ENCODE measurements around the gene ZNF829. TPM values are rescaled to one million over a fixed set of nuclear protein-coding genes. Genes with fewer than 3 reads are reported as not detected.
A peak's percentile ranks its signal among the peaks of the same experiment; 100 is the strongest.

The ZNF829 gene
- total RNA-seq (2014; rRNA removed) (not detected in 2 replicates), Bru-seq, nascent RNA (not detected), BruChase-seq, experiment 1, labeled RNA remaining after a 6-hour chase (percentile 5 among the genes with signal in this experiment), BruChase-seq, experiment 2, labeled RNA remaining after a 2-hour chase (percentile 1 among the genes with signal in this experiment)
- long read RNA-seq = 0 reads

DNA sequence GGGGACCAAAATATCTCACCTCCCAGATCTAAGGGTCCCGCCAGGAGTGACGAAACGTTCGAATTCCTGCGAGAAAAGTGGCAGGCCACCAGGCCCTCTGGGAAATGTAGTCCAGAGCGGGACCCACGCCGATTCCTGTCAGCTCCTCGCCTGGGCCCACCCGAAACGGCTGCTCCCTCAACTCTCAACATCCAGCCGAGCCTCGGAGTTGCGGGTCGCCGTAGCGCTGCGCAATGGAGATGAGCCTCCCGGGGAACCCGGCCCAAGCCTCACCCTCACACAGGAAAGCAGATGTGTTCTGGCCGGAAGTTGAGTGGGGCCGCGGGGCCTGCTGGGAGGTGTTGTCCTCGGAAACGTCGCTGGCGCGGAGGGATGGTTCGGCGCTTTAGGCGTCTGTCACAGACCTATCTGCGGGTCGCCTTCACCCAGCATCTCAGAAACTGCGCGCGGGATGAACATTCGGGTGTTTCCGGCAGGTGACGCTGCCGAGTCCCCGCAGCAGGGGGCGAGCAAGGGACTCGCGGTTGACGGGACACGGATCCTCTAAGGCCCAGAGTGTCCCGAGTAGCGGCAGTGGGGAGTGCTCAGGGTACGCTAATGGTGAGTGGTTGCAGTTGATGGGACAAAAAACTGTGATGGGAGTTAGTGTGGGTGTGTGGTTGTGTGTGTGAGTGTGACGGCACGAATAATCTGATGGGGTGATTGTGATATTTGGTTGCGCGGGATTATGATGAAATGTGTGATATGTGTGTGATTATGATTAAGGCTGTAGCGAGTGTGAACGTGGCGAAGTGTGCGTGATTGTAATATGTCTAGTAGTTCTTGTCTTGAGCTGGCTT is at the start of gene ZNF829, which contains the start of gene ZNF568:
Gene ZNF829, minus strand, starts transcription at position 300 of the 839 bp plus-strand sequence. CDS start 1,124 bp downstream, outside the sequence.
Gene ZNF568, plus strand, starts transcription at position 341 of the 839 bp plus-strand sequence. CDS start 6,439 bp downstream, outside the sequence.
- H3F3A ChIP-seq (ENCODE audit: low read length, unreplicated experiment) = no peaks in the 10 kb centered on the region
- no peaks in the 10 kb centered on the region for H4K20me1 ChIP-seq (ENCODE audit: low read length)
- TF ChIP-seq EZH2phosphoT487 (IDR thresholded peaks at IDR 0.05; ENCODE audit: borderline replicate concordance, low read length) (no peak), EZH2 (IDR thresholded peaks at IDR 0.05; ENCODE audit: low read length, unreplicated experiment) (no peak)
- TF ChIP-seq, protein P1, sequence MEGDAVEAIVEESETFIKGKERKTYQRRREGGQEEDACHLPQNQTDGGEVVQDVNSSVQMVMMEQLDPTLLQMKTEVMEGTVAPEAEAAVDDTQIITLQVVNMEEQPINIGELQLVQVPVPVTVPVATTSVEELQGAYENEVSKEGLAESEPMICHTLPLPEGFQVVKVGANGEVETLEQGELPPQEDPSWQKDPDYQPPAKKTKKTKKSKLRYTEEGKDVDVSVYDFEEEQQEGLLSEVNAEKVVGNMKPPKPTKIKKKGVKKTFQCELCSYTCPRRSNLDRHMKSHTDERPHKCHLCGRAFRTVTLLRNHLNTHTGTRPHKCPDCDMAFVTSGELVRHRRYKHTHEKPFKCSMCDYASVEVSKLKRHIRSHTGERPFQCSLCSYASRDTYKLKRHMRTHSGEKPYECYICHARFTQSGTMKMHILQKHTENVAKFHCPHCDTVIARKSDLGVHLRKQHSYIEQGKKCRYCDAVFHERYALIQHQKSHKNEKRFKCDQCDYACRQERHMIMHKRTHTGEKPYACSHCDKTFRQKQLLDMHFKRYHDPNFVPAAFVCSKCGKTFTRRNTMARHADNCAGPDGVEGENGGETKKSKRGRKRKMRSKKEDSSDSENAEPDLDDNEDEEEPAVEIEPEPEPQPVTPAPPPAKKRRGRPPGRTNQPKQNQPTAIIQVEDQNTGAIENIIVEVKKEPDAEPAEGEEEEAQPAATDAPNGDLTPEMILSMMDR (conservative IDR thresholded peaks at IDR 0.05; ENCODE audit: low read depth, low read length) = no peak
- H3K4me2 ChIP-seq (ENCODE audit: low read length) = no peak within 1 kb of the TSS
- ATAC-seq = no peak
- no peaks in the 10 kb centered on the region for H3K36me3 ChIP-seq (ENCODE audit: low read depth, low read length)
- H3K9me3 ChIP-seq (ENCODE audit: low read length) = 0 out of 2 replicates have a peak, but pooled peaks cover 11% of the 10 kb centered on the region
- H3K4me3 ChIP-seq (ENCODE audit: low read length) = no peak within 1 kb of the TSS
- H2AFZ ChIP-seq (ENCODE audit: low read length) = no peak within 1 kb of the TSS
- intact Hi-C loops (cut with micrococcal nuclease) = no loop called here
- ChIA-PET POLR2A (ENCODE audit: unreplicated experiment) (no interaction called here), CTCF (no interaction called here)
- no peaks in the 10 kb centered on the region for H3K4me1 ChIP-seq (ENCODE audit: insufficient read depth, low read length)
- DNase-seq = no peak
- no peaks in the 10 kb centered on the region for H3K27me3 ChIP-seq (ENCODE audit: low read length)
- BruUV-seq (replicated peaks) = no TSS peak
- H3K9ac ChIP-seq (ENCODE audit: low read length) = no peak within 1 kb of the TSS
- no peaks in the 10 kb centered on the region for H3K79me2 ChIP-seq (ENCODE audit: low read length)
- no peak within 1 kb of the TSS for H3K27ac ChIP-seq (ENCODE audit: low read length)
- no peaks in the 10 kb centered on the region for H3K9me2 ChIP-seq (replicated peaks; ENCODE audit: low read length)

DNA sequence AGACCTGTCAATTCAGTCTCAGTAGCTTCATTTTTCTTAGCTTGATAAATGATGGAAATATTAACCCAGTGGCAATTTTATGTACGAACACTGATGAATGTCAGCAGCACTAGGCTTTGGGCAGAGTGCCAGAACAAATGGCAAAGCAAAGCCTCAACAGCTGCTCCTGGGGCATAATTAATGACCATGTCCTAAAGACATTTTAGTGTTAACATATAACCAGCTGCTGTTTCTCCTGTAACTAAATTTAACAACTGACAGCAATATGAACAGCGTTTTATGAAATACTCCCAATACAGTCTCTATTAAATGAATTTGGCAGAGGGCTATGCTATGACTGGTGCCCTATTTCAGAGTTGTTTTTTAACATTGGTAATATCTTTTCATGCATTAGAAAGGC is 47.2 kb upstream of the ZNF829 start:
- Histone ChIP-seq H3K9me2 (replicated peaks; ENCODE audit: low read length) (no peaks in the 10 kb centered on the region), H3K9ac (ENCODE audit: low read length) (no peak overlapping the region), H3K4me3 (ENCODE audit: low read length) (no peak overlapping the region), H4K20me1 (ENCODE audit: low read length) (no peaks in the 10 kb centered on the region), H3K27ac (ENCODE audit: low read length) (no peak overlapping the region), H3K36me3 (ENCODE audit: low read depth, low read length) (no peaks in the 10 kb centered on the region), H3K4me1 (ENCODE audit: insufficient read depth, low read length) (no peaks in the 10 kb centered on the region), H2AFZ (ENCODE audit: low read length) (no peak overlapping the region), H3K9me3 (ENCODE audit: low read length) (no peaks in the 10 kb centered on the region; the same call in 1 of the 2 replicates), H3K27me3 (ENCODE audit: low read length) (no peaks in the 10 kb centered on the region), H3F3A (ENCODE audit: low read length, unreplicated experiment) (no peaks in the 10 kb centered on the region), H3K4me2 (ENCODE audit: low read length) (no peak overlapping the region), H3K79me2 (ENCODE audit: low read length) (no peaks in the 10 kb centered on the region)
- TF ChIP-seq EZH2 (IDR thresholded peaks at IDR 0.05; ENCODE audit: low read length, unreplicated experiment) (no peak), EZH2phosphoT487 (IDR thresholded peaks at IDR 0.05; ENCODE audit: borderline replicate concordance, low read length) (no peak)
- TF ChIP-seq, protein P1 (conservative IDR thresholded peaks at IDR 0.05; ENCODE audit: low read depth, low read length) = no peak
- BruUV-seq (replicated peaks) = no TSS peak
- DNase-seq (no peak), ATAC-seq (no peak)
- intact Hi-C loops (cut with micrococcal nuclease) = no loop called here
- ChIA-PET CTCF (no interaction called here), POLR2A (ENCODE audit: unreplicated experiment) (no interaction called here)

DNA sequence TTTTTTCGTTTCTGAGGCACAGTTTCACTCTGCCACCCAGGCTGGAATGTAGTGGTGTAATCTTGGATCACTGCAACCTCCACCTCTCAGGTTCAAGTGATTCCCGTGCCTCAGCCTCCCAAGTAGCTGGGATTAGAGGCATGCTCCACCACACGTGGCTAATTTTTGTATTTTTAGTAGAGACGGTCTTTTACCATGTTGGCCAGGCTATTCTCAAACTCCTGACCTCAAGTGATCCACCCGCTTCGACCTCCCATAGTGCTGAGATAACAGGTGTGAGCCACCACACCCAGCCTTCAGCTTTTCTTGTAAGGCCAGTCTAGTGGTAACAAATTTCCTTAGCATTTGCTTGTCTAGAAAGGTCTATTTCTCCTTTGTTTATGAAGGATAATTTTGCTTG is 46.3 kb upstream of the ZNF829 start:
- no peaks in the 10 kb centered on the region for H3K4me1 ChIP-seq (ENCODE audit: insufficient read depth, low read length)
- H2AFZ ChIP-seq (ENCODE audit: low read length) = no peak overlapping the region
- DNase-seq (no peak), ATAC-seq (no peak)
- H3K4me2 ChIP-seq (ENCODE audit: low read length) = no peak overlapping the region
- TF ChIP-seq EZH2 (IDR thresholded peaks at IDR 0.05; ENCODE audit: low read length, unreplicated experiment) (no peak), EZH2phosphoT487 (IDR thresholded peaks at IDR 0.05; ENCODE audit: borderline replicate concordance, low read length) (no peak)
- TF ChIP-seq, protein P1 (conservative IDR thresholded peaks at IDR 0.05; ENCODE audit: low read depth, low read length) = no peak
- H3K9me3 ChIP-seq (ENCODE audit: low read length) = no peaks in the 10 kb centered on the region; the same call in 1 of the 2 replicates
- POLR2A ChIA-PET (ENCODE audit: unreplicated experiment) = no interaction called here
- H3K36me3 ChIP-seq (ENCODE audit: low read depth, low read length) = no peaks in the 10 kb centered on the region
- intact Hi-C loops (cut with micrococcal nuclease) = no loop called here
- H3K79me2 ChIP-seq (ENCODE audit: low read length) = no peaks in the 10 kb centered on the region
- H3K9ac ChIP-seq (ENCODE audit: low read length) = no peak overlapping the region
- CTCF ChIA-PET = no interaction called here
- no peaks in the 10 kb centered on the region for H3F3A ChIP-seq (ENCODE audit: low read length, unreplicated experiment)
- H3K27me3 ChIP-seq (ENCODE audit: low read length) = no peaks in the 10 kb centered on the region
- BruUV-seq (replicated peaks) = no TSS peak
- no peak overlapping the region for H3K27ac ChIP-seq (ENCODE audit: low read length)
- H4K20me1 ChIP-seq (ENCODE audit: low read length) = no peaks in the 10 kb centered on the region
- H3K9me2 ChIP-seq (replicated peaks; ENCODE audit: low read length) = no peaks in the 10 kb centered on the region
- H3K4me3 ChIP-seq (ENCODE audit: low read length) = no peak overlapping the region
